ENCODE data around the gene KLHL36.

KLHL36 gene

GRCh38 chr16:84665843-84666242 is 17.5 kb downstream of the KLHL36 start:
- no peaks in the 10 kb centered on the region for H4K20me1 ChIP-seq (ENCODE audit: insufficient read depth, low read length, poor library complexity, severe bottlenecking)
- no peak for TF ChIP-seq EZH2phosphoT487 (IDR thresholded peaks at IDR 0.05; ENCODE audit: borderline replicate concordance)
- TF ChIP-seq, protein P1, sequence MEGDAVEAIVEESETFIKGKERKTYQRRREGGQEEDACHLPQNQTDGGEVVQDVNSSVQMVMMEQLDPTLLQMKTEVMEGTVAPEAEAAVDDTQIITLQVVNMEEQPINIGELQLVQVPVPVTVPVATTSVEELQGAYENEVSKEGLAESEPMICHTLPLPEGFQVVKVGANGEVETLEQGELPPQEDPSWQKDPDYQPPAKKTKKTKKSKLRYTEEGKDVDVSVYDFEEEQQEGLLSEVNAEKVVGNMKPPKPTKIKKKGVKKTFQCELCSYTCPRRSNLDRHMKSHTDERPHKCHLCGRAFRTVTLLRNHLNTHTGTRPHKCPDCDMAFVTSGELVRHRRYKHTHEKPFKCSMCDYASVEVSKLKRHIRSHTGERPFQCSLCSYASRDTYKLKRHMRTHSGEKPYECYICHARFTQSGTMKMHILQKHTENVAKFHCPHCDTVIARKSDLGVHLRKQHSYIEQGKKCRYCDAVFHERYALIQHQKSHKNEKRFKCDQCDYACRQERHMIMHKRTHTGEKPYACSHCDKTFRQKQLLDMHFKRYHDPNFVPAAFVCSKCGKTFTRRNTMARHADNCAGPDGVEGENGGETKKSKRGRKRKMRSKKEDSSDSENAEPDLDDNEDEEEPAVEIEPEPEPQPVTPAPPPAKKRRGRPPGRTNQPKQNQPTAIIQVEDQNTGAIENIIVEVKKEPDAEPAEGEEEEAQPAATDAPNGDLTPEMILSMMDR (conservative IDR thresholded peaks at IDR 0.05; ENCODE audit: low read length) = no peak
- no peaks in the 10 kb centered on the region for H3K27me3 ChIP-seq (ENCODE audit: insufficient read depth, low read length, poor library complexity, severe bottlenecking)
- no peak overlapping the region for H3K9ac ChIP-seq (ENCODE audit: low read depth, low read length, poor library complexity, severe bottlenecking)
- no peak overlapping the region for H2AFZ ChIP-seq (ENCODE audit: low read length)
- H3K9me3 ChIP-seq (ENCODE audit: insufficient read depth, low read depth, low read length) = no peaks in the 10 kb centered on the region
- no peaks in the 10 kb centered on the region for H3F3A ChIP-seq (ENCODE audit: low read depth)
- H3K36me3 ChIP-seq (ENCODE audit: insufficient read depth, low read length) = peaks cover 17% of the 10 kb centered on the region; the same call in 1 of the 2 replicates
- H3K79me2 ChIP-seq (ENCODE audit: insufficient read depth, low read length) = no peaks in the 10 kb centered on the region
- no peaks in the 10 kb centered on the region for H3K4me1 ChIP-seq (ENCODE audit: insufficient read depth, low read length, poor library complexity, severe bottlenecking)
- H3K9me2 ChIP-seq (replicated peaks; ENCODE audit: low read depth, low read length) = no peaks in the 10 kb centered on the region
- no peak overlapping the region for H3K4me2 ChIP-seq (ENCODE audit: low read depth, low read length, poor library complexity, severe bottlenecking)
- H3K4me3 ChIP-seq (ENCODE audit: low read length, poor library complexity, severe bottlenecking) = no peak overlapping the region

DNA sequence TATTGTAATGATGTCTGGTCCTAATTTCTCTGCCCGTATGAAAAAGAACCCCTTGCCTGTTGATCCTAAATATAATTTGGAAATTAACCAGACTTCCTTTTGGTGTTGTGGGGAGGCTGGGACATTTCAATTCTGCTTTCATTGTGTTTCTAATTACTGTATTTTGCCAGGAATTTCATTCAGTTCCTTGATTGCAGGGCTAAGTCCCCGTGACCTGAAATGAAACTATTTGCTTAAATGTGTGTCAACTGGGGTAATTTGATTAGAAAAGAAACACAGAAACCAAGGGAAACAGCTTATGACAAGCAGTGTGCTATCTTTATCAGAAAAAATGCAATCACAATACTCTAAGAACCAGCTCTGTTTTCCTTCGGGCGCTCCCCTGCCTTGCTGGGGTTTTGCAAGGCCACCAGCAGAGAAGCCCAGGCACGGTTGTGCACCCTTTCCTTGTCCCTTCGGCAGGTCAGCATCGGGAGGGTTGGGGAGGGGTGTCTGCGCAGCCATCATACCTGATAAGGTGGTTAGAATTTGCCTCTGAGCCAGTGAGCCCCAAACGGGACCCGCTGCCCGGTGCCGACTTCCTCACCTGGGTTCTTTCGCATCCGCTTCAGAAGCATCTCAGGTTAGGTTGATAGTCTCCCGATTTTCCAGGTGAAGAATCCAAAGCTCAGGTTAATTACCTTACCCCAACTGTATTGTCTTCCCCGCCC is 19.4 kb downstream of the KLHL36 start:
- Histone ChIP-seq H4K20me1 (ENCODE audit: insufficient read depth, low read length, poor library complexity, severe bottlenecking) (no peaks in the 10 kb centered on the region), H3K9me2 (replicated peaks; ENCODE audit: low read depth, low read length) (no peaks in the 10 kb centered on the region), H3K27me3 (ENCODE audit: insufficient read depth, low read length, poor library complexity, severe bottlenecking) (no peaks in the 10 kb centered on the region), H3K79me2 (ENCODE audit: insufficient read depth, low read length) (no peaks in the 10 kb centered on the region), H3K36me3 (ENCODE audit: insufficient read depth, low read length) (peaks cover 5% of the 10 kb centered on the region; the same call in 1 of the 2 replicates), H3K4me3 (ENCODE audit: low read length, poor library complexity, severe bottlenecking) (no peak overlapping the region), H3K9me3 (ENCODE audit: insufficient read depth, low read depth, low read length) (no peaks in the 10 kb centered on the region), H3K4me1 (ENCODE audit: insufficient read depth, low read length, poor library complexity, severe bottlenecking) (no peaks in the 10 kb centered on the region), H3F3A (ENCODE audit: low read depth) (no peaks in the 10 kb centered on the region), H3K4me2 (ENCODE audit: low read depth, low read length, poor library complexity, severe bottlenecking) (no peak overlapping the region), H2AFZ (ENCODE audit: low read length) (no peak overlapping the region), H3K9ac (ENCODE audit: low read depth, low read length, poor library complexity, severe bottlenecking) (no peak overlapping the region)
- TF ChIP-seq, protein P1 (conservative IDR thresholded peaks at IDR 0.05; ENCODE audit: low read length) = no peak
- TF ChIP-seq EZH2phosphoT487 (IDR thresholded peaks at IDR 0.05; ENCODE audit: borderline replicate concordance) = no peak

GRCh38 chr16:84670063-84670462 is 21.8 kb downstream of the KLHL36 start:
- Histone ChIP-seq H4K20me1 (ENCODE audit: insufficient read depth, low read length, poor library complexity, severe bottlenecking) (no peaks in the 10 kb centered on the region), H3F3A (ENCODE audit: low read depth) (no peaks in the 10 kb centered on the region), H3K27me3 (ENCODE audit: insufficient read depth, low read length, poor library complexity, severe bottlenecking) (no peaks in the 10 kb centered on the region), H3K36me3 (ENCODE audit: insufficient read depth, low read length) (no peaks in the 10 kb centered on the region), H3K4me3 (ENCODE audit: low read length, poor library complexity, severe bottlenecking) (no peak overlapping the region), H3K9me2 (replicated peaks; ENCODE audit: low read depth, low read length) (no peaks in the 10 kb centered on the region), H3K79me2 (ENCODE audit: insufficient read depth, low read length) (no peaks in the 10 kb centered on the region), H3K4me2 (ENCODE audit: low read depth, low read length, poor library complexity, severe bottlenecking) (no peak overlapping the region), H2AFZ (ENCODE audit: low read length) (no peak overlapping the region), H3K4me1 (ENCODE audit: insufficient read depth, low read length, poor library complexity, severe bottlenecking) (no peaks in the 10 kb centered on the region), H3K9ac (ENCODE audit: low read depth, low read length, poor library complexity, severe bottlenecking) (no peak overlapping the region), H3K9me3 (ENCODE audit: insufficient read depth, low read depth, low read length) (no peaks in the 10 kb centered on the region)
- no peak for TF ChIP-seq EZH2phosphoT487 (IDR thresholded peaks at IDR 0.05; ENCODE audit: borderline replicate concordance)
- TF ChIP-seq, protein P1 (conservative IDR thresholded peaks at IDR 0.05; ENCODE audit: low read length) = no peak

All from Loucy (cell line).